AG08395 (cell line): ENCODE results near the gene WDR27.

ENCODE experiments used
- DNase-seq: peaks from one replicate; pipeline ENCODE4 v3.0.0; 2012; ENCODE audit warnings: mixed read lengths, low spot score

WDR27 gene

DNA sequence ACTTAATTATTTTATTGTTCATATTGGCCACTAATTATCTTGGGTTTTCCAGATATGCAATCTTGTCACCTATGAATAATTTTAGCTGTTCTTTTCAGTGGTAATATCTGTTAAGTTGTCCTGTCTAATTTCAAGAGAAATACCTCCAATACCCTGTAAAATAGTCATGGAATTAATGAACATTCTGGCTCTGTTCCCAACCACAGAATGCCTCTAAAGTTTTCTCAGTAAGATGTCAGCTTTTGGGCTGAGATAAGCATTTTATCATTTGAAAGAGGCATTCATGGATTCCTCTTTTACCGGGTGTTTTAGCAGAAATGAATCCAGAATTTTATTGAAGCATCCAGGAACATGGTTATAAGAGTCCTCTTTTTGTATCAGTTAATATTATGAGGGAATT is 109.3 kb downstream of the WDR27 start:
- DNase-seq, result peak; percentile 22

GRCh38 chr6:169591616-169592015 is 110.2 kb downstream of the WDR27 start:
- DNase-seq, result no peak

GRCh38 chr6:169590376-169590939 is 111.4 kb downstream of the WDR27 start:
- DNase-seq, result no peak

- DNase-seq, result peak; percentile 52
Measured at GRCh38 chr6:169589699-169590257, 112.1 kb downstream of the WDR27 start.

- DNase-seq, result peak; percentile 14
Measured at GRCh38 chr6:169589293-169589692, 112.5 kb downstream of the WDR27 start.

DNA sequence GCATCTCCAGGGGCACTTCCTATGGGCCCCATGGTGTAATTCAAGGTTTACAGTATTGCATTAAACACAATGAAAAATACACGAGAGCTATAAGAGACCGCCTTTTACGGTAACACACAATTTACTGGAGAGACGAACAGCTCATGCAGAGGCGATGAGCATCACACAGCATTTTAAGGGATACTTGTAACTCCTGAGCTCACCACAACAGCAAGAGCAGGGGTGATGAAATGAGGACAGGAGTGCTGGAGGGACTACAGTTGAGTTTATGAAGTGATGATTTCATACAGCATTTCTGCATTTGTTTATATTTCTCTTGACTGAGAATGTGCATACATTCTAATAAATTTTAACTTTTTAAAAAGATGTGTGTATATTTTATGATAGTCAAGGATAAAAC is 113.9 kb downstream of the WDR27 start:
- DNase-seq, result no peak

DNA sequence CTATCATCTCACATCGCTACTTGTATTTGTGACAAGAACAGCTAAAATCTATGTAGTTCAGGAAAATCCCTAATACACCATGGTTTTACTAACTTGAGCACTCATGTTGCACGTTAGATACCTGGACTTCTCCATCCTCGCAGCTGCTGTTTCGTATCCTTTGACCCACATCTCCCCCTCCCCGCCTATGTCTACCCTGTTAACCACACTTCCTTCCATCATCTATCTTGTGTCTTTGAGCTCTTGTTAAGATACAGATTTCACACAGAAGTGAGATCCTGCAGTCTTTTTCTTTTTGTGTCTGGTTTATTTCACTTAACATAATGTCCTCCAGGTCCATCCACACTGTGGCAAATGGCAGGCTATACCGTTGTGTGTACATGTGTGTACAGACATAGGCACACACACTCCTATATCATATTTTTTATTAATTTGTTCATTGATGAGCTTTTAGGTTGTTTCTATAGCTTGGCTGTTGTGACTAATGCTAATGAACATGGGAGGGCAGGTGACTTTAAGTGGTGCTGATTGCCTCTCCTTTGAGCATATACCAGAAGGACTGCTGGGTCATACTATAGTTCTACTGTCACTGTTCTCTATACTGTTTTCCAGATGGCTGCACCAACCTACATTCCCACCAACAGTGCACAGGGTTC is 117.8 kb downstream of the WDR27 start:
- DNase-seq, result no peak

DNA sequence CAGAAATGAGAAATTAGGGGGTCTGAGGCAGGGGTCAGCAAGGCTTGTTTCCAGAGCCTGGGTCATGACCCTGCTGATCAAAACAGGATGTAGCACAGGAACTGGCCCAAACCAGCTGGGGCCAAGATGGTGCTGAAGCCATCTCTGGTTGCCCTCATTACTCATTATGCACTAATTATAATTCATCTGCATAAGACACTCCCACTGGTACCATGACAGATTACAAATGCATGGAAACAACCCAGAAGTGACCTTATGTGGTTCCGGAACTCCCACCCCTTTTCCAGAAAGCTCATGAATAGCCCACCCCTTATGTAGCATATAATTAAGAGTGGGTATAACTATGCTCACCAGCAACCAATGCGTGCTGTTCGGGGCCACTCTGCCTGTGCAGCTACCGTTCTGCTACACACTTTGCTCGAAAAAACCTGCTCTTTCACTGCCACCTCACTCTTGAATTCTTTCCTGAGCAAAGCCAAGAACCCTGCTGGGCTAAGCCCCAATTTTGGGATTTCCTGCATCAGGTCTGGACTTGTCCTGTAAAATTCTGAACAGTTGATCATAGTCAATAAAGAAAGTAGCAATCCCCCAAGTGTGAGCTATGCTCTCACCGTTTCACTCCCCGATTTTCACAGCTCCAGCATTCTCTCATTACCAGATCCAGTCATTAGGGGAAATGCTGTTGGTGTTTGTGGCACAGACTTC is 122.3 kb downstream of the WDR27 start:
- DNase-seq, result no peak

- DNase-seq, result no peak
Measured at GRCh38 chr6:169577974-169578373, 123.9 kb downstream of the WDR27 start.

GRCh38 chr6:169577236-169577635 is 124.6 kb downstream of the WDR27 start:
- DNase-seq, result no peak

- DNase-seq, result no peak
Measured at GRCh38 chr6:169575821-169576220, 126.0 kb downstream of the WDR27 start.

GRCh38 chr6:169575365-169575764 is 126.5 kb downstream of the WDR27 start:
- no peak for DNase-seq

- DNase-seq, result no peak
Measured at GRCh38 chr6:169574420-169574819, 127.4 kb downstream of the WDR27 start.

GRCh38 chr6:169573883-169574282 is 127.9 kb downstream of the WDR27 start:
- no peak for DNase-seq

- no peak for DNase-seq
Measured at GRCh38 chr6:169571123-169571962, 130.5 kb downstream of the WDR27 start.

DNA sequence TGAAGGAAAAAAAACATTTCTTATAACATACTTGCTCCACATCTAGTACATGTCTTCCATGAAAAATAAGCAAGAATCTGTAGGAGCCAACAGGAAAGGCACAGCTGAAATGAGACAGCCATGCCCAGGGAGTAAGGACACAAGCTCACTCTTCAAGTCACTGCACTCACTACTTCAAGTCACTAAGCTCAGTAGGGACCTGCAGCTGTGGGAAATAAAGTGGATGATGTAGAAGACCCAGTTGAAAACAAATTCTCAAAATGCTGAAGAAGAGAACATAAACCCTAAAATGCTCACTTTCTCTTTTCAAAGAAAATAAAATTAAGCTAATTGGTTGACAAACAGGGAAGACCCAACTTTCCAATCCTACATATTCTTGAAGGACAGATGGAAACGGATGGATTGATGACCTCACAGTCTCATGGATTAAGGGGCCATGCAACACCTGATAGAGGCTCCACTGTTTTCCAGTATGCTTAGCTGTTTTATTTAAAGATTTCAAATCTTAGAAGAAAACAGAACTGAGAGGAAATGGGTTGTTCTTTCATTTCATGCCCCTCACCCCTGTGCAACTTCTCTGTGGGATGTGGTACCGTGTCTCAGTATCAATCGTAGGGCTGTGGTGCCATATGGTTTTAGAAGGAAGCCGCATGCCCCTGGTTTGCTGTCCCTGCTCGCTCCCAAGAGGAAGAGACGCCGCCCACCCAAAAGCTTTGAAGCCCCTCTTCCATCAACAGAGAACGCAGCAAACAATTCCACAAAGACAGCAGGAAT is 133.3 kb downstream of the WDR27 start:
- DNase-seq, result no peak

- DNase-seq, result no peak
Measured at GRCh38 chr6:169567819-169568218, 134.0 kb downstream of the WDR27 start.

DNA sequence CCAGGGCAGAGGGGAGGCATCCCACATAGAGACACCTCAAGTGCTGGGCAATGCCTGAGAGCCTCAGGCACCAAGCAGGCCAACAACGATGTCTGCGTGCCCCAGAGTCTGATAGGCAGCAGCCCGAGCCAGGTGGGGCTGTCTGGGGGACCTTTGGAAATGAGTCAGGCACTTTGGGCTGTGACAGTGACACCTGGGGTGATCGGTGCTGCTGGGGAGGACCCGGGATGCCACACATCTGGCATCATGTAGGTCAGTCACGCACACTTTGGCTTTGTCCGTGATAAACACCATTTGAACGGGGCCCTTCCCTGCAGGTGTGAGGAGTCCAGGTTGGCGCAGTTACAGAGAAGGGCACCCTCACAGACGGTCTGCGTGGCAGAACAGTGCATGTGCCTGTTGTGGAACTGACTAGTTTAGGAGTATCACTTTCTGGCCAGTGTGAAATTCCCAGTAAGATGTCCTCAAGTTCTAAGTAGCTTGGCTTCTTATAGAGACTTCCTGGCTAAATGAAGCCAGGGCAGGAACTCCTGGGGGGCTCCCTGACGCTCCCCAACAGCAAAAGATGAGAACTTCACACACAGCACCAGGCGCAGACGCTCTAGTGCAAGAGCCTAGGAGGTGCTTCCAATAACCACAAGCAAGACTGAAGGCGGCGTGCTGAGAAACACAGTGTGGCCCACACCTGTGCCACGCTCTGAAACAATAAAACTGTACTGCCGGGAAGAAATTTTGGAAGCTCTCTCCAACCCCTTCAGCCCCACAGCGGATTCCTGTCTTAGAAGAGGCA is 134.7 kb downstream of the WDR27 start:
- DNase-seq, result no peak

DNA sequence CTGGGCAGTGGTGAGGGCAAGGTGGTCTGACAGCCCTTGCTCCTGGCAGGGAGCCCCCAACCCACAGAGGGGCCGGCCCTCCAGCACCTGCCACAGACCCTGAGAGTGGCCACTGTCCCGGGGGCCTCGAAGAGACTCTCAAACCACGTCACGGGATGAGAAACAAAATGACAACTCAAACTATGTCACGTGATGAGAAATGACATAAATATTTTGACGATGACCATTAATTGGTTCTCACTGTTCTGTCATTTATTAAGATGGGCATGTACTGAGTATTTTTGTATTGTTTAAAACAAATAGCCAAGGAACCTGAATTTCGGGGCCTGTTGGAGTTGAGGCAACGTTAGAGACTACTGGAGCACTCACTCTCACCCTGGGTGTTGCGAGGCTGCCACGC is 135.5 kb downstream of the WDR27 start:
- no peak for DNase-seq

DNA sequence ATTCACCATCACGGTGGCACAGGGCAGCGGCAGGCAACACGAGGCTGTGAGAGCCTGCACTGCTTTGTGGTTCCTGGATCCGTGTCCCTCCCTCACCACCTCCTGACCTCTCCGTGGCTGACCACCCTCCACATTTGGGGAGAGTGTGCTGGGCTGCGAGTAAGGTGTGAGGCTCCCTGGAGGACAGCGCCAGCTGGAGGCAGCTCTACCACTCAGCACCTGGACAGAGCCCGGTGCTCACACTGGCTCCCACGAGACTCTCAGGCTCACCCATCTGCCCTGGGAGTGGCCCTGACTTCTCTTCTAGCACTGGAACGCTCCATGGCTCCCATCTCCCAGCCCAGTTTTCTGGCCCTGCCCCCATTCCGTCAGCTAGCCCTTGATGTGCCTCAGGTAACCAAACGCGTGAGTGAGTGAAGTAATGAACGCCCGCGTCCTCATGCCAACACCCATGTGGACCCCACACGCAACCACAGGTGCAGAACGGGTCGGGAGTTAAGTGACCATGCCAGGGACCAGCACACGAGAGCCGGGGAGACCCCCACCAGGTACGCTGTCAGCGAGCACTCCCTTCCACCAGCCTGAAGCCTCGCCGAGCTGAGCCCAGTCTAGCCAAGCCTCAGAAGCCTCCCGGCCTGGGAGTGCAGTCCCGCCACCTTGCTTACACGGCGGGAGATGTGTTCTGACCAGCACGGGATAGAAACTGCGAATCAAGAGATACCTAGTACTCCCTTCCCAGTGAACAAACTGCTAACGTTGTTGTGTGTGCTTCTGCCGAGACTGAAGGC is 137.2 kb downstream of the WDR27 start:
- DNase-seq, result no peak
